Naive thymus-derived CD4-positive, alpha-beta T cell (primary cell): ENCODE measurements around the gene HDAC5. TPM values are rescaled to one million over a fixed set of nuclear protein-coding genes. Genes with fewer than 3 reads are reported as not detected.
"Not testable (repeated sequence)": the region's sequence is repeated elsewhere in the genome, so short reads cannot be mapped to it uniquely, and the experiment has no call there.

ENCODE experiments used
- ATAC-seq: fragments of 150-1000 bp; cut with Tn5 transposase; 2 replicates; pipeline ENCODE4 v1.10.0; 2021; ENCODE audit warnings: mild to moderate bottlenecking, moderate library complexity
- CTCF ChIA-PET: fragments of 350-600 bp; sonication (Branson Sonifier 250); formaldehyde crosslinking; loops from one replicate; lab custom pipeline; 2021; ENCODE audit warnings: antibody characterized with exemption; lab: Charles Lee
- POLR2A ChIA-PET: fragments of 350-600 bp; sonication (Branson Sonifier 250); formaldehyde crosslinking; loops from one replicate; lab custom pipeline; 2021; ENCODE audit warnings: antibody characterized with exemption, inconsistent platforms; lab: Charles Lee
- DNase-seq, 9 donors: peaks; one replicate each; pipeline versions ENCODE4 v3.0.0 to v3.0.0-alpha.2; 2020 to 2022; ENCODE audit warnings: mixed read lengths in 1 of 9
- H3K27ac ChIP-seq: one replicate; pipeline ENCODE4 v1.7.0; 2013; ENCODE audit warnings: mild to moderate bottlenecking, low read depth, low read length, moderate library complexity
- H3K27me3 ChIP-seq, 2 donors: one replicate each; pipeline ENCODE4 v1.7.0; 2013; ENCODE audit warnings: low read length in 2 of 2, mild to moderate bottlenecking in 2 of 2, moderate library complexity in 2 of 2; ENCODE audit not compliant: control insufficient read depth in 2 of 2, insufficient read depth in 2 of 2
- H3K36me3 ChIP-seq, 3 experiments: 1 replicate in 2 of 3; 2 replicates in 1 of 3; pipeline ENCODE4 v1.7.0; 2013; ENCODE audit warnings: low read length in 3 of 3, mild to moderate bottlenecking in 3 of 3, moderate library complexity in 1 of 3; ENCODE audit not compliant: insufficient read depth in 3 of 3, control insufficient read depth in 2 of 3
- H3K4me1 ChIP-seq, 2 donors: one replicate each; pipeline ENCODE4 v1.7.0; 2013; ENCODE audit warnings: low read length in 2 of 2, mild to moderate bottlenecking in 2 of 2, moderate library complexity in 1 of 2; ENCODE audit not compliant: control insufficient read depth in 2 of 2, insufficient read depth in 2 of 2
- H3K4me3 ChIP-seq: 2 replicates; pipeline ENCODE4 v1.7.0; 2013; ENCODE audit warnings: mild to moderate bottlenecking, low read length
- H3K9me3 ChIP-seq, 3 experiments: 1 replicate in 2 of 3; 2 replicates in 1 of 3; pipeline ENCODE4 v1.7.0; 2013; ENCODE audit warnings: low read length in 3 of 3; ENCODE audit not compliant: control insufficient read depth in 2 of 3
- H3K27ac Mint-ChIP-seq, 9 donors: one replicate each; pipeline ENCODE4 v1.8.0; 2020 to 2022; ENCODE audit warnings: mixed read lengths in 9 of 9, mild to moderate bottlenecking in 8 of 9, moderate library complexity in 5 of 9, inconsistent platforms in 2 of 9
- H3K27me3 Mint-ChIP-seq, 5 donors: one replicate each; pipeline ENCODE4 v1.8.0; 2021 to 2022; ENCODE audit warnings: mixed read lengths in 5 of 5, mild to moderate bottlenecking in 1 of 5
- H3K36me3 Mint-ChIP-seq, 5 donors: one replicate each; pipeline ENCODE4 v1.8.0; 2020 to 2022; ENCODE audit warnings: mixed read lengths in 5 of 5, mild to moderate bottlenecking in 3 of 5, inconsistent platforms in 1 of 5
- H3K4me1 Mint-ChIP-seq, 7 donors: one replicate each; pipeline ENCODE4 v1.8.0; 2020 to 2022; ENCODE audit warnings: mixed read lengths in 7 of 7, mild to moderate bottlenecking in 3 of 7, inconsistent platforms in 1 of 7
- H3K4me3 Mint-ChIP-seq, 10 donors: one replicate each; pipeline ENCODE4 v1.8.0; 2020 to 2022; ENCODE audit warnings: mild to moderate bottlenecking in 10 of 10, mixed read lengths in 10 of 10, moderate library complexity in 6 of 10, inconsistent platforms in 2 of 10
- H3K9me3 Mint-ChIP-seq, 11 donors: one replicate each; pipeline ENCODE4 v1.8.0; 2020 to 2022; ENCODE audit warnings: mixed read lengths in 11 of 11, mild to moderate bottlenecking in 4 of 11, inconsistent platforms in 1 of 11, moderate library complexity in 1 of 11
- intact Hi-C, 2 donors: fragments of 100-400 bp; cut with micrococcal nuclease; formaldehyde crosslinking; loops; one replicate each; pipeline ENCODE4 v1.15.1; 2023
- polyA plus RNA-seq, 2 donors: library from polyadenylated mRNA; unstranded; fragments of 300-500 nt; fragmentation: Illumina TruSeq; gene quantifications; one replicate each; pipeline ENCODE4 v1.2.3, GENCODE V29; 2021
- total RNA-seq, 6 experiments: library from RNA in 5 of 6; stranded (reverse) in 5 of 6; gene quantifications; 1 replicate in 5 of 6; 2 replicates in 1 of 6; pipeline ENCODE4 v1.2.3 and lab custom pipeline; 2021 to 2026

The HDAC5 gene
- total and polyA plus RNA-seq, 7 experiments from 2014 or later, result 15.2 to 106 (median 67.1) TPM

DNA sequence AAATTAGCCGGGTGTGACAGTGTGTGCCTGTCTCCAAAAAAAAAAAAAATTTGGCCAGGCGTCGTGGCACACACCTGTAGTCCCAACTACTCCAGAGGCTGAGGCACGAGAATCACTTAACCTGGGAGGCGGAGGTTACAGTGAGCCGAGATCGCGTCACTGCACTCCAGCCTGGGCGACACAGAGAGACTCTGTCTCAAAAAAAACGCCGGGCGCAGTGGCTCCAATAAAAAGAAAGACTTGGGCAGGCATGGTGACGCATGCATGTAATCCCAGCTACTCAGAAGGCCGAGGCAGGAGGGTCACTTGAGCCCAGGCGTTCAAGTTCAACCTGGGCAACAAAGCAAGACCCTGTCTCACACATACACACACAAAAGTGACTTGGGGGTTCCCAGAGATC, 60.6 kb downstream of the HDAC5 start:
- ChIA-PET CTCF (no interaction called here), POLR2A (interaction anchor here (1.0 kb wide), 1 partner anchor 283 kb away, joined by 3 read pairs; the partner anchor contains the start of gene GRN)
- Mint-ChIP-seq H3K4me1 (peaks cover 35 to 68% (median 57%) of the 10 kb centered on the region in 7 donors), H3K36me3 (peaks cover 3 to 25% (median 11%) of the 10 kb centered on the region in 5 donors), H3K27me3 (no peaks in the 10 kb centered on the region), H3K4me3 (peak overlapping the region in 2 of 10 donors; percentile 15 to 48), H3K9me3 (no peaks in the 10 kb centered on the region), H3K27ac (peak overlapping the region in 2 of 9 donors; percentile 18 to 23)
- Histone ChIP-seq H3K27ac (no peak overlapping the region), H3K4me1 (peaks cover 8 to 10% of the 10 kb centered on the region in 2 donors), H3K27me3 (no peaks in the 10 kb centered on the region), H3K36me3 (peaks cover 0 to 44% (median 9%) of the 10 kb centered on the region in 3 experiments), H3K9me3 (no peaks in the 10 kb centered on the region), H3K4me3 (no peak overlapping the region)
- ATAC-seq (no peak), DNase-seq (no peak)
- intact Hi-C loops, result no loop called here

DNA sequence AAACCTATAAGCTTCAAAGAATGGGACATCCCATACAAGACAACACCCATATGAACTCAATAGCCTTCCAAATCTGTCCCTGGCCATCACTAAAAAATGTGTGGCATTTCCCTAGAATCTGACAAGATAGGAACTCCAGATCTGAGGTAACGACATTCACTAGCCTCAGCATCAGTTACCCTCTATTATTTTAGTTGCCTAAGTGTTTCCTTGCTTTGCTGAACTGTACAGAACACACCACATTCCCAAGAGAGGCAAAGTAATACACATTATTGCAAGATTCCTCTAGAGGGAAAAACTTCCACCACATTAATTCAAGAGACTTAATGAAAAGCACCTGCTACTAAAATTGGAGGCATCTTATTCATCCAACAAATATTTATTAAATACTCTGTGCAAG, 62.0 kb downstream of the HDAC5 start:
- H3K27me3 ChIP-seq, result no peaks in the 10 kb centered on the region
- ChIA-PET POLR2A (no interaction called here), CTCF (interaction anchor here (0.6 kb wide), 2 partner anchors 66 to 107 kb away, joined by 3 read pairs; no protein-coding TSS in a partner anchor)
- peaks cover 0 to 49% (median 9%) of the 10 kb centered on the region in 3 experiments for H3K36me3 ChIP-seq
- intact Hi-C loops, result no loop called here
- Mint-ChIP-seq H3K27me3 (no peaks in the 10 kb centered on the region), H3K9me3 (no peaks in the 10 kb centered on the region), H3K27ac (no peak overlapping the region), H3K4me3 (no peak overlapping the region), H3K4me1 (peaks cover 28 to 58% (median 52%) of the 10 kb centered on the region in 7 donors), H3K36me3 (peaks cover 3 to 25% (median 11%) of the 10 kb centered on the region in 5 donors)
- H3K27ac ChIP-seq, result no peak overlapping the region
- DNase-seq (no peak), ATAC-seq (no peak)
- no peak overlapping the region for H3K4me3 ChIP-seq
- no peaks in the 10 kb centered on the region for H3K9me3 ChIP-seq
- H3K4me1 ChIP-seq, result peaks cover 0 to 3% of the 10 kb centered on the region in 2 donors

DNA sequence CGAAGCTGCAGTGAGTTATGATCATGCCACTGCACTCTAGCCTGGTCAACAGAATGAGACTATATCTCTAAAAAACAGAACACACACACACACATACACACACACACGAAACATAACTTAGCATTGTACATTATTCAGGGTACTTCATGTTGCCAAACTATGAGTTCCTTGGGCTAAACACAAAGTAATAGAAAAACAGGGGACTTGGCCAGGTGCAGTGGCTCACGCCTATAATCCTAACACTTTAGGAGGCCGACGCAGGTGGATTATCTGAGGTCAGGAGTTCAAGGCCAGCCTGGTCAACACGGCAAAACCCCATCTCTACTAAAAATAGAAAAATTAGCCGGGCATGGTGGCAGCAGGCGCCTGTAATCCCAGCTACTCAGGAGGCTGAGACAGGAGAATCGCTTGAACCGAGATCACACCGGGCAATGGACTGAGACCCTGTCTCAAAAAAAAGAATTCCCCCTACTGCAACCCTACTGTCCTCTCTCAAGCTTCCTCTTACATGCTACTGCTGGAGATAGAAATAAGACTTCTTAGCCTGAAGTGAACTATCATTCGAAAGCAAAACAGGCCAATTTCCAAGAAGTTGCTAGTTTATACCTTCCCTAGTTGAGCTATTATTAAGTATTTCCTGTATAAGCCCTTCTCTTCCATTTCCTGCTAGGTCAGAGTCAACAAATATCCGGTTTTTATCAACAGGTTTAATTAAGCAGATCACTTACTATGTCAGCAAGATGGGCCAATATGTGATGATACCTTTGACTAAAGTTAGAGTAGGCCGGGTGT, 64.1 kb downstream of the HDAC5 start:
- DNase-seq (no peak), ATAC-seq (no peak)
- H3K9me3 Mint-ChIP-seq, result no peaks in the 10 kb centered on the region
- ChIA-PET POLR2A (interaction anchor here (0.7 kb wide), 1 partner anchor 68 kb away, joined by 3 read pairs; no protein-coding TSS in a partner anchor), CTCF (no interaction called here)
- H3K27ac ChIP-seq, result no peak overlapping the region
- no peak overlapping the region for H3K4me3 ChIP-seq
- peaks cover 22 to 53% (median 46%) of the 10 kb centered on the region in 7 donors for H3K4me1 Mint-ChIP-seq
- no peak overlapping the region for H3K4me3 Mint-ChIP-seq
- no peaks in the 10 kb centered on the region for H3K27me3 Mint-ChIP-seq
- H3K27ac Mint-ChIP-seq, result peak overlapping the region in 1 of 9 donors; percentile 29
- intact Hi-C loops, result no loop called here
- H3K27me3 ChIP-seq, result no peaks in the 10 kb centered on the region
- peaks cover 0 to 56% (median 9%) of the 10 kb centered on the region in 3 experiments for H3K36me3 ChIP-seq
- peaks cover 3 to 26% (median 14%) of the 10 kb centered on the region in 5 donors for H3K36me3 Mint-ChIP-seq
- no peaks in the 10 kb centered on the region for H3K9me3 ChIP-seq
- peaks cover 0 to 3% of the 10 kb centered on the region in 2 donors for H3K4me1 ChIP-seq

DNA sequence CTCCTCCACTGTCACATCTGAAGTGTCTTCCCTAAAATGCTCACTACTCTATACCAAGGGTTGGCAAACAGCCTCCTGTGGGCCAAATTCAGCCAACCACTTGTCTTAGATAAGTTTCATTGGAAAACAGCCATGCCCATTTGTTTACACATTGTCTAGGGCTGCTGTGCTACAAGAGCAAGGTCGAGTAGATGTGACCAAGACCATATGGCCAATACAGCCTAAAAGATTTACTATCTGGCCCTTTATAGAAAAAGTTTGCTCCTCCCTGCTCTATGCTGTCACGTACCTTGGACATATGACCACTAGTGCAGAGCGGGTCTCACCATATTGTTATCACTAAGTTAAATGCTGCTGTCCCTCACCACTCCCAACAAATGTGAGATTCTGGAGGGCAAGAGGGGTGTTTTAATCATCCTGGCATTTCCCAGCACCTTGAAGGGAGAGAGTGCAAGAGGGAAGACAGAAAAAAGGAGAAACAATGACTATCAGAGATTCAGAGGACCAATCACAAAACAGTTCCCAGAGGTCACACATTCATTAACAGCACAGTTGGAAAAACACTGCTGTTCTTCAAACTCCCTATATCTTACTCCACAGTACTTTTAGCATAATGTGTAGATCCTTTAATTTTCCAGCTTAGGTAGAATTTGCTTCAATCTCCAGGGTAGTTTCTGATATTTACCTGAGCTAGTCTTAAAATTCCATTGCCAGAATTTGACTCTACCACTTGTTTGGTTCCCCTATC, 70.1 kb downstream of the HDAC5 start:
- DNase-seq (no peak), ATAC-seq (no peak)
- Histone ChIP-seq H3K9me3 (no peaks in the 10 kb centered on the region), H3K27me3 (no peaks in the 10 kb centered on the region), H3K4me1 (peaks cover 0 to 5% of the 10 kb centered on the region in 2 donors), H3K27ac (no peak overlapping the region), H3K4me3 (no peak overlapping the region), H3K36me3 (peaks cover 4 to 67% (median 10%) of the 10 kb centered on the region in 3 experiments)
- H3K9me3 Mint-ChIP-seq, result no peaks in the 10 kb centered on the region
- H3K4me1 Mint-ChIP-seq, result peaks cover 7 to 22% (median 17%) of the 10 kb centered on the region in 7 donors
- H3K36me3 Mint-ChIP-seq, result peaks cover 0 to 18% (median 11%) of the 10 kb centered on the region in 5 donors
- H3K27ac Mint-ChIP-seq, result peak overlapping the region in 5 of 9 donors; percentile 16 to 77 (median 35)
- intact Hi-C loops, result no loop called here
- no peaks in the 10 kb centered on the region for H3K27me3 Mint-ChIP-seq
- ChIA-PET POLR2A (no interaction called here), CTCF (interaction anchor here (0.9 kb wide), 1 partner anchor 12 kb away, joined by 5 read pairs; no protein-coding TSS in a partner anchor)
- no peak overlapping the region for H3K4me3 Mint-ChIP-seq

DNA sequence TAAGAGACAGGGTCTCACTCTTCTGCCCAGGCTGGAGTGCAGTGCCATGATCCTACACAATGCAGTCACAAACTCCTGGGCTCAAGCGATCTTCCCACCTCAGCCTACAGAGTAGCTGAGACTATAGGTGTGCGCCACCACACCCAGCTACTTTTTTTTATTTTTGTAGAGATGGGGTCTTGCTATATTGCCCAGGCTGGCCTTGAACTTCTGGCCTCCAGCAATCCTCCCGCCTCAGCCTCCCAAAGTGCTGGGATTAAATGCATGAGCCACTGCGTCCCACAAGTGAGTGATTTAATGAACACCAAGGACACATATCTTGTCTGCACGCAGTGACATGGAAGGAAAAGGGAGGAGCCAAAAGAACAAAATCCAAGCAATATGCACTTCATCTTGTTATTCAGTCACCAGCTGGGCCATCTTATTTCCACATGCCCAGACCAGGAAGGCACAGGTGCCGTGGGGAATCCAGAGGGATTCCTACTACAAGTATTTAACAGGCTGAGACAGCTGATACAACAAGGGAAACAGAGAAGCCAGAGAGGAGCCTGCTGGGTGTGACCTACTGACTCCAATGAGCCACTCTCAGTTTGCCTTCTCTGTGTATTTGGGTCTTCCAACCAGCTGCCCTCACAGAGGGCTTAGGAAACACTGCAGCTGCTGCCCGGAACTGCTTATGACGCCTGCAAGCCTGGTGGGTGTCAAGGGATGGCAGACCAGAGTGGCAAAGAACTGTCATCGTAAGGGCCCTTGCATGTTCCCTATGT, 74.0 kb downstream of the HDAC5 start:
- Mint-ChIP-seq H3K27me3 (no peaks in the 10 kb centered on the region), H3K4me3 (no peak overlapping the region), H3K9me3 (no peaks in the 10 kb centered on the region), H3K27ac (peak overlapping the region in 2 of 9 donors; percentile 21 to 24), H3K36me3 (peaks cover 0 to 29% (median 14%) of the 10 kb centered on the region in 5 donors), H3K4me1 (peaks cover 8 to 25% (median 15%) of the 10 kb centered on the region in 7 donors)
- Histone ChIP-seq H3K4me3 (no peak overlapping the region), H3K4me1 (peaks cover 0 to 5% of the 10 kb centered on the region in 2 donors), H3K9me3 (no peaks in the 10 kb centered on the region), H3K36me3 (peaks cover 4 to 56% (median 12%) of the 10 kb centered on the region in 3 experiments), H3K27ac (no peak overlapping the region), H3K27me3 (no peaks in the 10 kb centered on the region)
- CTCF ChIA-PET, result interaction anchor here (0.6 to 1.4 kb wide), 2 partner anchors 104 to 296 kb away, joined by 3 read pairs; no protein-coding TSS in a partner anchor
- intact Hi-C loops, result loop anchor here in 1 of 2 donors (10.0 kb wide), 1 partner anchor 135 kb away; no protein-coding TSS in a partner anchor
- no peak for DNase-seq
- POLR2A ChIA-PET, result no interaction called here
- ATAC-seq, result no peak

DNA sequence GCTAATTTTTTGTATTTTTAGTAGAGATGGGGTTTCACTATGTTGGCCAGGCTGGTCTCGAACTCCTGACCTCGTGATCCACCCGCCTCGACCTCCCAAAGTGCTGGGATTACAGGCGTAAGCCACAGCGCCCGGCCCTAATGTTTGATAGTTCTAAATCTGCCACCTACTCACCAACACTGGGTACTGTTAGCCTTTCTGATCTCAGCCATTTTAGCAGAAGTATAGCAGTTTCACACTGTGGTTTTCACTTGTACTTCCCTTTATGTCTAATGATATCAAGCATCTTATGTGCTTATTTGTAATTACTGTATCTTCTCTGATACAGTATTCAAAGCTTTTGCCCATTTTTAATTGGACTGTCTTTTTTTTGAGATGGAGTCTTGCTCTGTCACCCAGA, 76.5 kb downstream of the HDAC5 start:
- intact Hi-C loops, result loop anchor here in 1 of 2 donors (10.0 kb wide), 1 partner anchor 132 kb away; no protein-coding TSS in a partner anchor
- Mint-ChIP-seq H3K4me1 (peaks cover 4 to 12% (median 8%) of the 10 kb centered on the region in 7 donors), H3K36me3 (peaks cover 0 to 14% (median 4%) of the 10 kb centered on the region in 5 donors), H3K27ac (peak overlapping the region in 2 of 9 donors; percentile 49 to 60)
- POLR2A ChIA-PET, ATAC-seq, H3K4me3 Mint-ChIP-seq, CTCF ChIA-PET, H3K4me1 ChIP-seq, DNase-seq, H3K27ac ChIP-seq, H3K9me3 ChIP-seq, H3K27me3 ChIP-seq, H3K9me3 Mint-ChIP-seq, H3K4me3 ChIP-seq, H3K27me3 Mint-ChIP-seq: not testable (repeated sequence)
- peaks cover 4 to 33% (median 12%) of the 10 kb centered on the region in 3 experiments for H3K36me3 ChIP-seq
